Measurements from ENCODE around the gene STRN.

STRN gene

DNA sequence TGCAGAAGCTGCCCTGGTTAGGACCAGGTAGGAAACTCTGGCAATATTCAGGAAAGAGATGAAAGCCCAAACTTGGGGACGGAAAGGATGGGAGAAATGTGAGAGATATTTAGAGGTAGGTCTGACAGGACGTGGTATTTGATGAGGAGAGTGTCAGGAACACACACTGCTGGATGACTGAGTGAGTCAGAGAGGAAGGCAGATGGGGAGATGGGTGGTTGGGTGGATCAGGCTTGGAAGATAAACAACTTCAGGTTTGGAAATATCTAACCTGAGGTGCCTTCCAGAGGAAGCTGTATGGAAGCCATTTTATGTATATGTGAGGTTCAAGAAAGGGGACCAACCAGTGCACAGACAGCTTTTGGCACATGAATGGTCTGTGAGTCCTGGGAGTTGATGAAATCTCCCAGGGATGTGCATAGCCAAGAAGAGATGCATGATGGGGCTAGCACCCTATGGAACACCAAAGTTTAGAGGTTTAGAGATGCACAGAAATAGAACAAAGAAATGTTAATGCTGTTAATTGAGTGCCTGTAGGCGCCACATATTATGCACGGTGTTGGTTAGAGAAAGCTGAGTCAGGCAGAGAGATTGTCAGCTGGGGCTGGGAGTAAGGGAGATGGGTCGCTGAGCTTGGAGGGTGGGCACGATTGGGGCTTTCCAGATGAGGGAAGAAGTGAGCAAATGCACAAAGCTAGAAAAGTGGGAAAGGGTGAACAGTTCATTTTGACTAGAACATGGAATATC is 168.8 kb downstream of the STRN start:
- DNase-seq (ENCODE audit: low read depth in 4 of 4, low spot score in 1 of 4): no peak

All from stimulated activated CD4-positive, alpha-beta T cell treated with anti-CD3 and anti-CD28 coated beads, Interleukin-1b, Interleukin-23, amount 100 ng/mL, for 24 hours (primary cell).